ENCODE measurements around the gene TAF11.

Gene TAF11

GRCh38 chr6:34917626-34918285 is 29.9 kb upstream of the TAF11 start:
- CTCF ChIA-PET: interaction anchor here (0.6 to 1.4 kb wide), 4 partner anchors 9 to 68 kb away, joined by 3 to 4 read pairs (median 3); no protein-coding TSS in a partner anchor

GRCh38 chr6:34916348-34916967 is 28.6 kb upstream of the TAF11 start:
- POLR2A ChIA-PET: no interaction called here
- no peak overlapping the region for H3K4me3 ChIP-seq (ENCODE audit: low read depth, low read length)
- CTCF ChIA-PET: interaction anchor here (1.4 kb wide), 1 partner anchor 21 kb away, joined by 3 read pairs; no protein-coding TSS in a partner anchor
- no peak for DNase-seq (ENCODE audit: low read depth, low spot score)
- TF ChIP-seq CTCF (IDR thresholded peaks at IDR 0.05; ENCODE audit: insufficient read depth, low read length, missing control alignments): no peak

More at GRCh38 chr6:34917626-34918285, 29.9 kb upstream of the TAF11 start:
- no peak for TF ChIP-seq CTCF (IDR thresholded peaks at IDR 0.05; ENCODE audit: insufficient read depth, low read length, missing control alignments)
- no peak for DNase-seq (ENCODE audit: low read depth, low spot score)
- POLR2A ChIA-PET: no interaction called here
- H3K4me3 ChIP-seq (ENCODE audit: low read depth, low read length): no peak overlapping the region

- CTCF ChIA-PET: interaction anchor here (1.0 to 1.6 kb wide), 4 partner anchors 9 to 225 kb away, joined by 3 to 4 read pairs (median 4); partner anchors contain the start of gene ANKS1A
- POLR2A ChIA-PET: interaction anchor here (1.0 kb wide), 1 partner anchor 27 kb away, joined by 3 read pairs; the partner anchor contains the start of gene TAF11
- no peak overlapping the region for H3K4me3 ChIP-seq (ENCODE audit: low read depth, low read length)
- TF ChIP-seq CTCF (IDR thresholded peaks at IDR 0.05; ENCODE audit: insufficient read depth, low read length, missing control alignments): no peak
- no peak for DNase-seq (ENCODE audit: low read depth, low spot score)
Observed at GRCh38 chr6:34914358-34914757, 26.5 kb upstream of the TAF11 start.

- ChIA-PET POLR2A (interaction anchor here (1.0 kb wide), 1 partner anchor 25 kb away, joined by 3 read pairs; the partner anchor contains the start of gene TAF11), CTCF (interaction anchor here (1.4 kb wide), 1 partner anchor 19 kb away, joined by 4 read pairs; no protein-coding TSS in a partner anchor)
- H3K4me3 ChIP-seq (ENCODE audit: low read depth, low read length): no peak overlapping the region
- DNase-seq (ENCODE audit: low read depth, low spot score): peak; percentile 38
- no peak for TF ChIP-seq CTCF (IDR thresholded peaks at IDR 0.05; ENCODE audit: insufficient read depth, low read length, missing control alignments)
Observed at GRCh38 chr6:34912715-34913464, 25.0 kb upstream of the TAF11 start.

- no peak for DNase-seq (ENCODE audit: low read depth, low spot score)
- CTCF ChIA-PET: interaction anchor here (0.6 to 1.4 kb wide), 3 partner anchors 10 to 75 kb away, joined by 3 to 4 read pairs (median 4); no protein-coding TSS in a partner anchor
- no peak for TF ChIP-seq CTCF (IDR thresholded peaks at IDR 0.05; ENCODE audit: insufficient read depth, low read length, missing control alignments)
- POLR2A ChIA-PET: no interaction called here
- no peak overlapping the region for H3K4me3 ChIP-seq (ENCODE audit: low read depth, low read length)
Observed at GRCh38 chr6:34911822-34912221, 24.0 kb upstream of the TAF11 start.

Data from AG04449 (cell line).